GM21447 (cell line): Measurements from ENCODE around the gene AGFG1.
"Not testable (repeated sequence)": the region's sequence is repeated elsewhere in the genome, so short reads cannot be mapped to it uniquely, and the experiment has no call there.

ENCODE experiments used
- ATAC-seq: cut with Tn5 transposase; IDR thresholded peaks from one replicate; pipeline ENCODE4 v1.9.1; 2021; ENCODE audit not compliant: unreplicated experiment

Gene AGFG1

DNA sequence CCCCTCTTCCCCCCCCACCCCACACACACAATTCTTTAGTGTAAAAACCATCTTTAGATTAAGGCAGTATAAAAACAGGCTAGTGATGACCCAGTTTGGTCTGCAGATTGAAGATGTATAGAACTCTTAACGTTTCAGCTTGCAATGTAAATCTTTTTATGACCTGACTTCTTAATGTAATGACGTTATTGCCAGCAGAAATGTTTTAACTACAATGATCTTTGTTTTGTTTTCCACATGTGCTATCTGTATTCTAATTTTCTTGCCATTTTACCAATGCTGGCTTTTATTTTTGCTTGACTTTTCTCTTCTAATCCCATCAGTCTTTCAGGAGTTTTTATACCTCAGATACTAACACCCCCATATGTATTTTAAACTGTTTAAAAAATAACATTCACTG lies 25.2 kb downstream of the AGFG1 start:
- ATAC-seq = no peak

DNA sequence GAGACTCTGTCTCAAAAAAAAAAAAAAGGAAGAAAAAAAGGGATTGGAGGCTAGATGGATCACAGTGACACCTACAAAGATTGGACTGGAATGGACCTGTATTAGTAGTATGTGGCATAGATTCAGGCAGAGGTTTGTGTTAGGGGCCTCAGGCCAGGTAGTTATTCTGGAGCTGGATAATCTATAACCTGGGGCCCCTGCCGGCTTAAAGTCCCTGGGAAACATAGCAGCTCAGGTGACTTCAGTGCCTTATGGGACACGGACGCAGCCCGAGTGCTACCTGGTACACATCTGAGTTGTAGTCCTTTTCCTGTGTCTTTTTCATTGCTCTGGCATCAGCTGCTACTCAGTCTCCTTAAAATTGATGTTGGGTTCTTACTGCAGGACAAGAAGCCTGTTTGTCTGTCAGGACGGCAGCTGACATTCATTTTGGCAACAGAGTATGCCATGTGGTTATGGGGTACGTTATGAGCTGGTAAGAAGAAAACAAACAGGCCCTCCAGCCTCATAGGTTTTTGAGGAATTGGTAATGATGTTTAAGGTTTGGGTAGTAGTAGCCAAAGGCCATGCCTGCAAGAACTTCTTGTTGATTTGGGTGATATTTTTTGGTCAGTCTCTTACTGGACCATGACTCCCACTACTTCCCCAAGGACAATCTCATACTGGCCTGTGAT lies 27.8 kb downstream of the AGFG1 start:
- ATAC-seq = no peak

DNA sequence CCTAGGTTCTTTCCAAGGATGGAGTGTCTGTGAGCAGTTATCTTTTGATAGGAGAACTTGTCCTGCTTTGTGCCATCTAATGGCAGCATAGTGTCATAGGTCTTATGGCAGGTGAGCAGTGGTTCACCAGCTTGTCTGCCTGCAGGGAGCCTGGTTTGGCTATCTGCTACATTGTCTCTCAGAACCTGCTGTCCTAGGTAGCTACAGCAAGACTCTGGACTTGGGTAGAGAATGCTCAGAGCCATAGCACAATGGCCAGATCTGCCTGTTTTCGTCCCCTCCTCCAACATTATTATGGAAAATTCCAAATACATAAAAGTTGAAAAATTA lies 28.3 kb downstream of the AGFG1 start:
- ATAC-seq = no peak

DNA sequence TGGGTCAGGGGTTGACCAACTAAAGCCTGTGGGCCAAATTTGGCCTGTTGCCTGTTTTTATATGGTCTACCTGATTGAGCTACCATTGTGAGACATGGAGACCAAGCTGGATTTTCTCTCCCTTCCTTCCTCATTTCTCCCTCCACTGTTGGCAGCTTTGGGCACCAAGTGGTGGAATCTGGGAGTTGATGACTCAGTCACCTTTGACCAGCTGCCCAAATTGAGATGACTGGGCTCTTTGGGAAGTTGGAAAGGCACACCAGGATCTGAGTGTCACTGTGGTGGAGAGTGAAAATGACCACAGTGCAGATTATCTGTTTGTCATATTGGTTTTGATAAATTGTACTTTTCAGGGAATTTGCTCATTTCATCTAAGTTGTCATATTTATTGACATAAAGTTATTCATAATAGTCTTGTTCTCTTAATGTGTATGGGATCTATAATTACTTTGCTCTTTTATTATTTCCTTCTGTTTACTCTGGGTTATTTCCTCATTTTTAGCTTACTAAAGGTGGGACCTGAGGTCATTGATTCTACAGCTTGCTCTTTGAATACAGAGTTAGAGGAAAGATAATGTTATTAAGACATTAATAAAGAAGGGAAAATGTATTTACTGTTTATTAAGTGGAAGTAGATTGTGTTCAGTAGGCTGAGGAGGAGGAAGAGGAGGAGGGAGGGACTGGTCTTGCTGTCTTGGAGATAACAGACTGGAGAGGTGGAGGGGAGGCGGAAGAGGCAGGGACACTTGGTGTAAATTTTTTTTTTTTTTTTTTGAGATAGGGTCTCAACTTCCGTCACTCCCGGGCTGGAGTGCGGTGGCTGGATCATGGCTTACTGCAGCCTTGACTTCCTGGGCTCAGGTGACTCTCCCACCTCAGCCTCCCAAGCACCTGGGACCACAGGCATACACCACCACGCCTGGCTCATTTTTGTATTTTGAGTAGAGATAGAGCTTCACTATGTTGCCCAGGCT lies 31.8 kb downstream of the AGFG1 start:
- ATAC-seq = no peak

GRCh38 chr2:227504700-227505099 lies 32.7 kb downstream of the AGFG1 start:
- ATAC-seq = no peak

- no peak for ATAC-seq
Observed at GRCh38 chr2:227506456-227506855, 34.5 kb downstream of the AGFG1 start.

DNA sequence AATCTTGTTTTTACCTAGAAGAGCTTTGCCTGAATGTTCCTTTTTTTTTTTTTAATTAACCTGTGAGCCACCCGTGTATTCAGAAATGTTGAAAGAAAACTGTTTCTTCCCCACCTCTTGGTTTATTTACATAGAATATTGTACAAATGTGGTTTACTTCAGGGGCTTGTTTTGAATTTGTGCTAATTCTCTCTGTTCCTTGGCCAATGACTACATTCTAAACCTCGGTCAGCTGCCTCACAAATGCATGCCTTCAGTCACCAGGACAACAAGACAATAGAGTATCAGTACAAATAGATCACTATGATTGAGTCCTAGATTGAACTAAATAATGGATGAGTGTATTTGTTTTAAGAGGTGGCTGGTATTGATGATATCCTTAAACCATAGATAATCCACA lies 36.0 kb downstream of the AGFG1 start:
- ATAC-seq = no peak

- no peak for ATAC-seq
Observed at GRCh38 chr2:227509076-227509475, 37.1 kb downstream of the AGFG1 start.

- no peak for ATAC-seq
Observed at GRCh38 chr2:227509824-227510619, 38.1 kb downstream of the AGFG1 start.

DNA sequence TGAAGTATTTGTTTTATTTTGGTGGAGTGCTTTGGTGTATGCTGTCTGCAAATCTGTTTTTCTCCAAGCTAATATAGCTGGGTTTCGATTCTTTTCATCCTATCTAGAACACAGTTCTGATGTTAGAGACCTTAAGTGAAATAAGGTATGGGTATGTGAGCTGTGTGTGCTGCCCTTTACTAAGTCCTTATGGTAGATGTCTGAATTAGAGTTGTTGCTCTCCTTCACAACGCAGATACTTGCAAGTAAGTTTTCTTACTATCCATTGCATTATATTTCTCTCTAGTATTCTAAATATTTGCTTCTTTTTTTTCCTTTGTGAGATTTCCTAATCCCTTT lies 38.6 kb downstream of the AGFG1 start:
- ATAC-seq = no peak

DNA sequence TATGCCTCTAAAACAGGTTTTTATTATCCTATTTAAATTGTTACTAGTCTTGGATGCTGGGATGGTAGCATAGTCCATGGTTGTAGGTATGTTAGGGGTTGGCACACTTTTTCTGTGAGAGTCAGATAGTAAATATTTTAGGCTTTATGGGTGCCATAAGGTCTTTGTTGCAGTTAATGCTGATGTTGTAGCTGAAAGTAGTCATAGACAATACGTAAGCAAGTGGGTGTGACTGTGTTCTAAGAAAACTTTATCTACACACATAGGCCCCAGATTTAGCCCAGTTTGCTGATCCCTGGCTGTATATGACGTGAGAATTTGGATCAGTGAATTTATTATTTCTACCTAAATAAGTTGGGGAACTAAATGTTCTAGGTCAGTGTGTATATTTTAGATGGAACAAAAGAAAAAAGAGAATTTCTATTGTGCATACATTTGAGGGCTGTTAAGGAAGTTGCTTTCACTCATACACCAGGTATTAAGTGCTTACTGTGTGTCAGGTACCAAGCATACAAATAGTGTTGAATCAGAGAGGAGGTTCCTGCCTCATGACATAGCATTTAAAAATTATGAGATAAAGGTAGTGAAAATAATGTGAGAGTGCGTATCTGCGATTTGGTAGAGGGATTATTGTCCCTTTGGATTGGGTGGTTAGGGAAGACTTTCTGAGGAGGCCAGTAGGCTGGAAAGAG lies 39.4 kb downstream of the AGFG1 start:
- no peak for ATAC-seq

DNA sequence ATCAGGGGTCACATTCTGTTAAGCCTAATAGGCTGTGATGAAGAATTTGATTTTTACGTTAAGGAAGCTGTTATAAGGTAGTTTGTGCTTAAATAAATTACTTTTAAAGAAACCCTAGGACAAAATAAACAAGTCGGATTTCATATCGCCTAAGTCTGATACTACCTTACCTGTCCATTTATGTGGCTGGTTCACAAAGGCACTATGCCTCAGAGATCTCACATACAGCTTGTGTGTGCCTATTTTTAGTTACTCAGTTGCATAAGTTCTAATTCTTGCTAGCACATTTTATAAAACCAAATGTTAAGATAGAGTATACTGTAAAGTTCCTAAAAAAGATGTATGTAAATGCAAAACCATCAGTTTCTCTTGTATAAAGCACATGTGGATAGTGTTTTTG lies 40.0 kb downstream of the AGFG1 start:
- no peak for ATAC-seq

- no peak for ATAC-seq
Observed at GRCh38 chr2:227513113-227513512, 41.2 kb downstream of the AGFG1 start.

DNA sequence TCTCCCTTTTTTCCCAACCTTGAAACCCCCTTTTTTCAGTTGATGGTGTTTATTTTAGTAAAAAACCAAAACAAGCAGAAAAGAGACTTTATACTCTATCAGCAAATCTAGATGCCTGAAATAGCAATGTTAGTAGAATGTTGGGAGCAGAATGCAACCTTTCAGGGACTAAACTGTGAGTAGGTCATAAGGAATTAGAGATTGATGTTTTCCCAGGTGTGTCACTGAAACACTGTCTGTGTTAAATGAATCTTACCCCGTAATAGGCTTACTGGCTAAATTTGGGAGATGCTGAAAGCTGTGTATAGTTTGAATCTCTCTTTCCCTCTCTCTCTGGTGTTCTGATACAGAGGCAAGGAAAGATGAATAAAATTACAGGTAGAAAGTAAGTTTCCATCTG lies 43.8 kb downstream of the AGFG1 start:
- no peak for ATAC-seq

- no peak for ATAC-seq
Observed at GRCh38 chr2:227517724-227518123, 45.8 kb downstream of the AGFG1 start.

GRCh38 chr2:227518278-227518865 lies 46.4 kb downstream of the AGFG1 start:
- ATAC-seq = not testable (repeated sequence)

- not testable (repeated sequence) for ATAC-seq
Observed at GRCh38 chr2:227521178-227521577, 49.2 kb downstream of the AGFG1 start.

- ATAC-seq = no peak
Observed at GRCh38 chr2:227524665-227525064, 52.7 kb downstream of the AGFG1 start.

DNA sequence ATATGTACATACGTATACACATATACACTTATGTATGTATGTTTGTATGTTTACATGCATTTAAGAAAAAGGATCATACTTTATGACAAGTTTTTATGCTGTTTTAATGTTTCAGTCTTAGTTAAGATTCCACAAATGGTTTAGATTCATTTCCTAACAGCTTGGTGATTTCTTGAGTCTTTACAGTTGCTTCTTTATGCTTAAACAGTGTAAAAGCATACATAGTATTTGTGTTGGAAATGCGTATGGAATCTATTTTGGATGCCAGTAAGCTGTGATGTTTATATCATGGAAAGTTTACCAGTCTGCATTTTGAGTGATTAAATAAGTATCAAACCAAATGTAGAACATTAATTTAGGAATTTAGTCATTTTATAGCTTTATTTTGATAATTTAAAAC lies 55.4 kb downstream of the AGFG1 start:
- ATAC-seq = no peak

DNA sequence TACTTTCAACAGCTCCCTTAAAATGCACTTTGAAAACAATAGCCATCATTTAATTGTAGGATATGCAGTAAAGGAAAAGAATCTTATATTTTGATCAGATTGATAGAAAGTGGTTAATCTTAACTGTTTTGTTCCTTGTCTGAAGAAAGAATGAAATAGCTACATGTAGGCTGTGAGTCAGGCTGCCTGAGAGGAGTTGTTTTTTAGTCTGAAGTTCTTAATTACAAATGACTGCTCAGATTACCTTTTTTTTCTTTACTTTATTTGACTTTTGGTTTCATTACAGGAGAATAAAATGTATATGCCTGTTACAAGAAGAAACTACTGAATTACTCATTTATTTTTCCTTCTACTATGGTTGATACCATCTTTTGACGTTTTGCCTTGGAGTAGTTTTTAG lies 56.8 kb downstream of the AGFG1 start:
- no peak for ATAC-seq

GRCh38 chr2:227529871-227530270 lies 57.9 kb downstream of the AGFG1 start:
- ATAC-seq = no peak
